Bronchial epithelial cell (primary cell): ENCODE results near the gene FHIT. TPM values are rescaled to one million over a fixed set of nuclear protein-coding genes. Genes with fewer than 3 reads are reported as not detected.

Source experiments
- DNase-seq: peaks from one replicate; pipeline ENCODE4 v3.0.0-alpha.2; 2010; ENCODE audit warnings: low read depth
- FAIRE-seq: peaks from 2 replicates; lab custom pipeline; 2011; peaks lifted over from hg19 to GRCh38; lab: Jason Lieb, UNC
- H3K27me3 ChIP-seq: 2 replicates; pipeline ENCODE4 v1.5.1; 2011; ENCODE audit warnings: low read length; ENCODE audit not compliant: control insufficient read depth, insufficient read depth
- H3K36me3 ChIP-seq: 2 replicates; pipeline ENCODE4 v1.5.1; 2011; ENCODE audit warnings: low read length; ENCODE audit not compliant: control insufficient read depth, insufficient read depth
- H3K4me3 ChIP-seq: 2 replicates; pipeline ENCODE4 v1.5.1; 2011; ENCODE audit warnings: mild to moderate bottlenecking, low read depth, low read length, control low read depth
- CTCF ChIP-seq: IDR thresholded peaks from 2 replicates; pipeline ENCODE4 v1.5.1; 2011; ENCODE audit warnings: mild to moderate bottlenecking, moderate library complexity, low read length, control low read depth, inconsistent platforms; ENCODE audit not compliant: insufficient read depth, severe bottlenecking
- total RNA-seq: library from RNA; depleted of rRNA; stranded (reverse); fragments of >200 nt; gene quantifications from 2 replicates; pipeline ENCODE4 v1.2.1, GENCODE V29; 2014

Gene FHIT
- total RNA-seq, 1 donor from 2014 or later: 1.6 TPM

- no peaks in the 10 kb centered on the region for H3K36me3 ChIP-seq
- no peak overlapping the region for H3K4me3 ChIP-seq
- DNase-seq: no peak
- FAIRE-seq: no peak
- H3K27me3 ChIP-seq: no peaks in the 10 kb centered on the region
- TF ChIP-seq CTCF: no peak
These were observed 13.0 kb upstream of the FHIT start for GRCh38 chr3:61264281-61264680.

- Histone ChIP-seq H3K36me3 (no peaks in the 10 kb centered on the region), H3K27me3 (no peaks in the 10 kb centered on the region), H3K4me3 (no peak overlapping the region)
- DNase-seq (no peak), FAIRE-seq (no peak)
- TF ChIP-seq CTCF: no peak
These were observed 5.9 kb upstream of the FHIT start for GRCh38 chr3:61257148-61257547.

- FAIRE-seq: no peak
- no peaks in the 10 kb centered on the region for H3K36me3 ChIP-seq
- no peaks in the 10 kb centered on the region for H3K27me3 ChIP-seq
- no peak overlapping the region for H3K4me3 ChIP-seq
- no peak for TF ChIP-seq CTCF
- DNase-seq: no peak
These were observed 2.5 kb upstream of the FHIT start for GRCh38 chr3:61253756-61254155.

GRCh38 chr3:61252836-61253235, 1.6 kb upstream of the FHIT start:
- DNase-seq: no peak
- H3K27me3 ChIP-seq: no peaks in the 10 kb centered on the region
- no peak overlapping the region for H3K4me3 ChIP-seq
- no peaks in the 10 kb centered on the region for H3K36me3 ChIP-seq
- TF ChIP-seq CTCF: no peak
- FAIRE-seq: no peak

- H3K27me3 ChIP-seq: no peaks in the 10 kb centered on the region
- DNase-seq: peak; percentile 51
- H3K4me3 ChIP-seq: peak overlapping the region; percentile 76
- no peaks in the 10 kb centered on the region for H3K36me3 ChIP-seq
- FAIRE-seq: no peak
- TF ChIP-seq CTCF: no peak
These were observed 473 bp downstream of the FHIT start for GRCh38 chr3:61250784-61251173.

GRCh38 chr3:61248496-61248895, 2.8 kb downstream of the FHIT start:
- DNase-seq: no peak
- Histone ChIP-seq H3K4me3 (no peak overlapping the region), H3K27me3 (no peaks in the 10 kb centered on the region), H3K36me3 (no peaks in the 10 kb centered on the region)
- no peak for FAIRE-seq
- TF ChIP-seq CTCF: no peak
